Left forelimb (tissue), 1 donor: Measurements from ENCODE around the gene AP3S2.
A peak's percentile ranks its signal among the peaks of the same experiment; 100 is the strongest.

Experiments used
- DNase-seq: peaks from one replicate; pipeline ENCODE4 v3.0.0-alpha.2; 2018; ENCODE audit warnings: low spot score

Gene AP3S2

GRCh38 chr15:89814112-89814742, 79.6 kb downstream of the AP3S2 start:
- DNase-seq: no peak

DNA sequence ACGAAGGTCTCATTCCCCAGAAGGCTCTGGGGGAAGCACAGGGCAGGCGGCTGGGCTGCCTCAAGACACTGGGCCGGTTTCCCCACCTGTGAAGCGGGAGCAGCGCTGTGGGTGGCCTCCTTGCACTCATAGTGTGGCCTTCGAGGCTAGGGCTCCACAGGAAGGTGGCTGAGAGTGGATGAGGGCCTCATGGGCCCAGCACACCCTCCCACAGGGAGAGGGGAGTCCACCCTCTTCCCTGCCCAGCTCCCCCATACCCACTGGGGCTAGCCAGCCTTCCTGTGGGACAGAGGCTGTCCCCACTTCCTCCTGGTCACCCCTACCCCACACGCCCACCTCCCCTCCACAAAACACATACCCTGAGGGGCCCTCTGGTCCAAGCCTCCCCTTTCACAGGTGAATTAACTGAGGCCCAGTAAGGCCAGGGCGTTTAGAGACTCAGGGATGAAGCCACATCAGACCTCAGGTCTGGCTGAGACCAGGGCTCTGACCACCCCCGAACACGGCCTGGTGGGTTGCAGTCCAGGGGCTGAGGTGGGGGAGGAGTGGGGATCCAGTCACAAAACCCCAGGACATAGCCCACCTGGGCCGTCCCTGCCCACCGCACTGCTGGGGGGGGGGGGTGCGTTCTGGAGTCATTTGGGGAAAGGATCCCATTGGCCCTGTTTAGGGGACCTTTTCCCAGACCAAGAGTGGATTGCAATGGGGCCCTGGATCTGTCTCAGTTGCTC, 80.2 kb downstream of the AP3S2 start:
- DNase-seq: no peak

- DNase-seq: no peak
These were observed 80.9 kb downstream of the AP3S2 start for GRCh38 chr15:89812847-89813320.

GRCh38 chr15:89812011-89812846, 81.6 kb downstream of the AP3S2 start:
- DNase-seq: no peak

DNA sequence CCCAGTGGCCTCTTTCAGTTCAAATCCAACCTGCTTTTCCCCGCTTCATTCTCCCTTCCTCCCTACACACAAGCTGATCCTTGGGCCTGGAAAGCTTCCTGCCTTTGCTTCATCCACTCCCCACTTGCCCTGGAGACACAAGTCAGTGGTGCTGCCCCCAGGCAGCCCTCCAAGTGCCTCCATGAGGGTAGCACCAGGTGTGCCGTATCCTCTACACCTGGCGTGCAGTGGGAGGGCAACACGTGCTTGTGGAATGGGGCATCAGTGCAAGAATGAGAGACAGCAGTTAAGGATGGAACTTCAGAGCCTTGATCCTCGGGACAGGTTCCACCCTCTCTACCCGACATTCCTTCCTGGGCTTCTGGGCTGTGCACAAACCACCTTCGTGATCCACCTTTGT, 83.0 kb downstream of the AP3S2 start:
- DNase-seq: no peak

GRCh38 chr15:89809787-89810148, 84.0 kb downstream of the AP3S2 start:
- DNase-seq: no peak

DNA sequence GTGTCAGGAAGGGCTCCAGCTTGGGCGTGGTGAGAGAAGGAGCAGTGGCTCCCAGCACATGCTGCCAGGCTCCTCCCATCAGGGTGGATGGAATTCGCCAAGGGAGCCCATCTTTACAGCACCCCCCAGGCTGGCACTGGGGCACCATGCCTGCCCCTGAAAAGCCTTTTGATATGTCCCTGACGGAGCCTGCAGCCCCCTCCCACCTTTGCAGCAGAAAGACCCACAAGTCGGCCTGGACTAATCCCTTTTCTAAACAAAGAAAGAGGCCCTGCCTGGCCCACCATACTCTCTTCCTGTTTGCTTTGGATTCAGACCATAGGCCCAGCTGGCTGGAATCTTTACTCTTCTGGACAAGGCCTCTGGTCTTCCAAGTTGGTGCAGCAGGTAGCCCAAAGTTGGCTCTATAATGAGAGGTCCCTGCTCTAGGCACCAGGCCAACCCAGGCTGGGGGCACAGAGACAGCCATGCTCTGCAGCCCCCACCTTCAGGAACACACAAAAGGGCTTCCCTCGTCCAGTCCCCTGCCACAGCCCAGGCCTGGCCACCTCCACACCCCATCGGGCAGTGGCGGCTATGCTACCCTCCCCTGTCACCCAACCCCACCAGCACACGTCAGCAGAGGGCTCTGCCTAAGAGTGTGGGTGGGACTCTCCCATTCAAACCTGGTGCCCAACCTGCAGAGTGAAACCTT, 84.6 kb downstream of the AP3S2 start:
- no peak for DNase-seq

DNA sequence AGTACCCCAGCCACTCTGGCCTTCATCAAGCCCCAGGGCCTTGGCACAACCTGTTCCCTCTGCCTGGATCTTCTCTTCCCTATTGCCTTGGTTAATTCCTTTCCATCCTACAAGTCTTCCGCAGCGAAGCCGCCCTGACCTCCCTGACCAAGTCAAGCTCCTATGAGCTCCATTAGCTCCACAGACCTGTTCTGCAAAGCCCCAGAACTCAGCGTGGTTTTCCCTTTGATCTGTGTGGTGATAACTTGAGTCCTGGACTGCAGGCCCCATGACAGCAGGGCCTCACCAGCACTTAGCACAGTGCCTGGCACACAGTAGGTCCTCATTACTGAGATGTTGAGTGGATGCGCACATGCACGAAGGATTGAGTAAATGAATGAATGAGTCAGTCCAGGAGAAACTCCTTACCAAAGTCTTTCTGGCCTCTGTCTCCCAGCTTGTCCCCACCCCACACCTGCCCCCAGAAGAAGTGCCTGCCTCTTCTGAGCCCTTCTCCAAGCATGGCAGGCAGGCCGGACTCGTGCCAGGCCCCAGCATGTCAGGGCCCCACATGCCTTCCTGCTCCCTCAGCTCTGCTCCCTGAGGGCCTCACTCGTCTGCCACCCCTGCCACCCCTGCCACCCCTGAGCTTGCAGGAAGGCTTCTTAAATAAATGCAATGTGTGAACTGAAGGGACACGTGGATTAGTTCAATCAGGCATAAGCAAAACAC, 85.5 kb downstream of the AP3S2 start:
- DNase-seq: no peak

DNA sequence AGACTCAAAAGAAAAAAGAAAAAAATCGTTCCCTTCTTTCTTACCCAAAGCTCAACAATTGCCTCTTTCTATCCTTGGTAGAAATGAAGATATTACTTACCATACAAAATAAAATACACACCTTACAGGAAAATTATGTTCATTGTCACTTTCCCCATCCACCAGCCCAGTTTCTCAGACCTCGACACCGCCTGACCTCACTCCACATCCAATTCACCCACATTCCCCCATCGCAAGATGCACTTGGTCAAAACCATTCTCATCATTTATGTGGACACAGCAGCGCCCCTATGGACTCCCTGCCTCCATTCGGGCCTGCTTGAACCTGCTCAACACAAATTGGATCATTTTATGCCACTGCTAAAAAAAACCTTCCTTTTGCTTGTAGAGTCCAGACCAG, 86.1 kb downstream of the AP3S2 start:
- no peak for DNase-seq

DNA sequence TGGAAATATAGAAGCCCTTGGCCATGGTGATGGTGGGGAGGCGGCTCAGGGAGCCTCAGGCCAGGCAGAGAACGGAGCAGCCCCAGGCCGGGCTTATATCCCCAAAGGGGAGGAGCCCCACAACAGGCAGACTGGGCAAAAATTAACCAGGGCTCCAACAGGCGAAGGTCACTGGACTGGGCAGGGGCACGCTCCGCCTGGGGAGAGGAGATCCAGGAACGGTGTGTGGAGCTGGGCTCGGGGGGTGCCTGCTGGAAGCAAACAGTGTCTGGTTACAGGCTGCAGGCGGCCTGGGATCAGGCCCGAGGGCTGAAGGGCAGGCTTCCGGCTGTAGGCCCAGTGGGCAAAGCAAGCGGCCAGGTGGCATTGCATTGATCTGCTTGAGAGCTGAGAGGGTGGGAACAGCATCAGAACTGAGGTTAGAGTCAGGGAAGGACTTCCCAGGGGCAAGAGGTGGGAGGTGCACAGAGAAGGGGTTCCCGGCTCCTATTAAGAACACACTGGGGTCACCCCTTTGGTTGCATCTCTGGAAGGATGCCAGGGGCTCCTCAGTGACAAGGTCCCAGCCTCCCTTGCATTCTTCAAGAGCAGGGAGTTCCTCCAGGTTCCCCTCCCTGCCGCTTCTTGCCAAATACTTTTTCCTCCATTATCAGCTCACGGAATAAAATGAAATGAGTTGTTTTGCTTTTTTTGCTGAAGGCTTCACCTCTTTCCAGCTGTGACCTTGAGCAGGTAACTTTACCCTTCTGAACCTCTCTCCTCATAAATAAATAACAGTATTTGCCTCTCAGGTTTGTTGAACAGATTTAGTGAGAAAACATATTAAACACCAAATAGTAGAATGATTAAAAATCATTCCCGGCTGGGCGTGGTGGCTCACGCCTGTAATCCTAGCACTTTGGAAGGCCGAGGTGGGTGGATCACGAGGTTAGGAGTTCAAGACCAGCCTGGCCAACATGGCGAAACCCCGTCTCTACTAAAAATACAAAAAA, 86.9 kb downstream of the AP3S2 start:
- no peak for DNase-seq

GRCh38 chr15:89806210-89806558, 87.6 kb downstream of the AP3S2 start:
- DNase-seq: no peak

DNA sequence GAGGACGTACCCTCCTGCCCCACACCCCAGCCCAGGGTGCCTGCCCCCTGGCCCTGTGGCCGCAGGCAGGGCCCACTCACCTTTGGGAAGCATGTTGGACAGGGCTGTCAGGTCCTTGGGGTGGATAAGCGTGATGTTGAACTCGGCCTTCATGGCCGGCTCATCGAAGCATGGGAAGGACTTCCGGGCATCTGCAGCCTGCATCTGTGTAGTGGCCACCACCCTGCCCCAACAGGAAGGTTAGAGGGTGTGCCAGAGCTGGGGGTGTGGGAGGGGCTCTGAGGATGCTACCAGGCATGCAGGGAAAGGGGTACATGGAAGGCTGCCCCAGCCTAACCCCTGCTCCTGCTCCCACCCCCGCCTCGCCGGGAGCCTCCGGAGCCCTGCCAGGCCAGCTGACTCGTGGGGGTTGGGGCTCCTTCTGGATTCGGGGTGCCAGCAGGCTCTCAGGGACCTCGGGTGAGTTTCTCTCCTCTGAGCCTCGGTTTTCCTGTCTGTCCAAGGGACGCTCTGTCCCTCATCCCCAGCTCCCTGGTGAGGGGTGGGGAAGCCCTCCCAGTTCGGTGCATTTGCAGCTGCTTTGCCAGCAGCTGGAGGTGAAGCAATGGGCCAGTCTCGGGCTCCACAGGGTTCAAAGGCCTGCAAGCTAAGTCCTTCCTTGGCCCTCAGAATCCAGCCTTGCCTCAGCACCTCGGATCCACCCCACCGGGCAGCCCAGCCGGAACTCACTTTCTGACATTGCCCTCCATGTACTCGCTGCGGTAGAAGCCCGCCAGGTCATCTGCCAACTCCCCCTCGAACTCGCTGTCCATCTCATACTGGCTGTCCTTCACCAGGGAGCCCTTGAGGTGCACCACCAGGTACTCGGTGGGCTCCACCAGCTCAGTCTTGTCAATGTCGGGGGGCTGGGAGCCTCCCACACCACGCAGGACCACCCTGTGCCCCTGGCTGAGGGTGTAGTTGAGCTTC, 88.3 kb downstream of the AP3S2 start:
- no peak for DNase-seq

GRCh38 chr15:89803941-89804800, 89.6 kb downstream of the AP3S2 start:
- DNase-seq: no peak

- no peak for DNase-seq
These were observed 90.6 kb downstream of the AP3S2 start for GRCh38 chr15:89802986-89803824.

GRCh38 chr15:89802231-89802928, 91.4 kb downstream of the AP3S2 start:
- peak; percentile 51 for DNase-seq

- peak; percentile 59 for DNase-seq
These were observed 92.2 kb downstream of the AP3S2 start for GRCh38 chr15:89801471-89802195.
